Neural cell (in vitro differentiated cells): ENCODE results near the gene IRS1. TPM values are rescaled to one million over a fixed set of nuclear protein-coding genes. Genes with fewer than 3 reads are reported as not detected.
A peak's percentile ranks its signal among the peaks of the same experiment; 100 is the strongest.

Experiments
- H2AFZ ChIP-seq: fragments of 200-600, 300-800 bp; sonication (generic), shearing (Covaris generic); 2 replicates; pipeline ENCODE4 v1.6.0; 2014; ENCODE audit warnings: low read depth, mild to moderate bottlenecking, antibody characterized with exemption, low read length, moderate library complexity
- H3F3A ChIP-seq: fragments of 200-600 bp; shearing (Covaris generic); 2 replicates; pipeline ENCODE4 v1.6.1; 2016; ENCODE audit warnings: mild to moderate bottlenecking, moderate library complexity, mixed read lengths, antibody characterized with exemption, low read length; ENCODE audit not compliant: insufficient read depth, poor library complexity, severe bottlenecking
- H3K27ac ChIP-seq: fragments of 200-600, 300-800 bp; sonication (generic), shearing (Covaris generic); 2 replicates; pipeline ENCODE4 v1.5.1; 2014; ENCODE audit warnings: mild to moderate bottlenecking, low read length, moderate library complexity
- H3K27me3 ChIP-seq: fragments of 300-800, 200-600 bp; sonication (generic), shearing (Covaris generic); 2 replicates; pipeline ENCODE4 v1.6.0; 2014; ENCODE audit warnings: mild to moderate bottlenecking, low read depth, low read length, moderate library complexity; ENCODE audit not compliant: insufficient read depth
- H3K36me3 ChIP-seq: fragments of 300-800, 200-600 bp; sonication (generic), shearing (Covaris generic); 2 replicates; pipeline ENCODE4 v1.5.1; 2014; ENCODE audit warnings: mild to moderate bottlenecking, antibody characterized with exemption, low read length, moderate library complexity; ENCODE audit not compliant: insufficient read depth
- H3K4me2 ChIP-seq: fragments of 300-800, 200-600 bp; sonication (generic), shearing (Covaris generic); 2 replicates; pipeline ENCODE4 v1.6.0; 2014; ENCODE audit warnings: mild to moderate bottlenecking, low read length
- H3K4me3 ChIP-seq: fragments of 300-800, 200-600 bp; sonication (generic), shearing (Covaris generic); 2 replicates; pipeline ENCODE4 v1.5.1; 2014; ENCODE audit warnings: mild to moderate bottlenecking, low read length, moderate library complexity
- H3K79me2 ChIP-seq: fragments of 200-600 bp; shearing (Covaris generic); replicated peaks from 2 replicates; pipeline ENCODE4 v1.6.0; 2014; ENCODE audit warnings: mild to moderate bottlenecking, low read length, moderate library complexity; ENCODE audit not compliant: insufficient read depth
- H3K9ac ChIP-seq: fragments of 300-800, 200-600 bp; sonication (generic), shearing (Covaris generic); 2 replicates; pipeline ENCODE4 v1.6.1; 2016; ENCODE audit warnings: mild to moderate bottlenecking, low read length, mixed read lengths
- H3K9me2 ChIP-seq: fragments of 200-600 bp; shearing (Covaris generic); 2 replicates; pipeline ENCODE4 v1.6.1; 2016; ENCODE audit warnings: mild to moderate bottlenecking, low read length, mixed read lengths; ENCODE audit not compliant: insufficient read depth
- H3K9me3 ChIP-seq: fragments of 200-600, 300-800 bp; sonication (generic), shearing (Covaris generic); 2 replicates; pipeline ENCODE4 v1.6.1; 2016; ENCODE audit warnings: mild to moderate bottlenecking, mixed run types, low read length, moderate library complexity, mixed read lengths
- H4K20me1 ChIP-seq: fragments of 200-600 bp; shearing (Covaris generic); 2 replicates; pipeline ENCODE4 v1.6.1; 2016; ENCODE audit warnings: mild to moderate bottlenecking, mixed run types; ENCODE audit not compliant: insufficient read depth
- EP300 ChIP-seq: fragments of 450-650 bp; conservative IDR thresholded peaks from 2 replicates; pipeline ENCODE4 v1.6.1; 2014; ENCODE audit warnings: antibody characterized with exemption, mild to moderate bottlenecking, moderate library complexity; ENCODE audit not compliant: poor library complexity, severe bottlenecking
- EZH2 ChIP-seq: fragments of 200-600, 300-800 bp; shearing (Covaris generic), sonication (generic); IDR thresholded peaks from 2 replicates; pipeline ENCODE4 v1.6.1; 2014; ENCODE audit warnings: antibody characterized with exemption, low read length, borderline replicate concordance, mild to moderate bottlenecking; ENCODE audit not compliant: insufficient read depth, poor library complexity, severe bottlenecking
- MXI1 ChIP-seq: fragments of 450-650 bp; conservative IDR thresholded peaks from 2 replicates; pipeline ENCODE4 v1.6.1; 2014; ENCODE audit warnings: antibody characterized with exemption, mild to moderate bottlenecking; ENCODE audit not compliant: poor library complexity, severe bottlenecking
- POLR2AphosphoS5 ChIP-seq: IDR thresholded peaks from 2 replicates; pipeline ENCODE4 v1.6.1; 2012
- RAD21 ChIP-seq: fragments of 450-650 bp; conservative IDR thresholded peaks from 2 replicates; pipeline ENCODE4 v1.6.1; 2014; ENCODE audit warnings: antibody characterized with exemption, mild to moderate bottlenecking, moderate library complexity
- SMC3 ChIP-seq: fragments of 450-650 bp; conservative IDR thresholded peaks from 2 replicates; pipeline ENCODE4 v1.6.1; 2014; ENCODE audit warnings: antibody characterized with exemption, mild to moderate bottlenecking, moderate library complexity; ENCODE audit not compliant: poor library complexity
- TAF1 ChIP-seq: IDR thresholded peaks from 2 replicates; pipeline ENCODE4 v1.6.1; 2012; ENCODE audit warnings: low read depth
- polyA plus RNA-seq: library from polyadenylated mRNA; depleted of rRNA; stranded (reverse); fragments of >200 nt; gene quantifications from 2 replicates; pipeline ENCODE4 v1.2.3, GENCODE V29; 2014
- TF ChIP-seq, protein P1 (sequence below): fragments of 450-650 bp; IDR thresholded peaks from 2 replicates; pipeline ENCODE4 v1.5.1; 2014; ENCODE audit warnings: antibody characterized with exemption, mild to moderate bottlenecking, moderate library complexity; ENCODE audit not compliant: poor library complexity, severe bottlenecking
- TF ChIP-seq, protein P2 (sequence below): IDR thresholded peaks from 2 replicates; pipeline ENCODE4 v1.6.1; 2012; ENCODE audit warnings: borderline replicate concordance

IRS1 gene
- polyA plus RNA-seq, 1 donor from 2014 or later, result 7.2 TPM

DNA sequence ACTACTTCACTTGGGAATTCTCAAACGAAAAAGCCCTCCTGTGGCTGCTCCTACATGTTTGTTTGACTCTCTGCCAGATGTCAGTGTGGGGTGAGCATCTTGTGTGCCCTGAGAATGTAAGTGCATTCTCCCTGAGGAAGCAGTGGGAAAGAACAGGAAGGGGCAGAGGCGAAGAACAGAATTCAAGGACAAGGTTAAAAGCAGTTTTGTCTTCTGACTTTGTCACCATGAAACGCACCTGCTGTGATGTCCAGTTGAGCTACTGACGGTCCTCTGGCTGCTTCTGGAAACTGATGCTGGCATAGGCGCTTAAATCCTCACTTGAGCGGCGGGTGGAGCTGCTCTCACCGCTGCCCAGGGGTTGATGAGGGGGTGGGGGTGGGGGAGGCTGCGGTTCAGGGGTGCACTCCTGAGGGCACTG lies 4.9 kb downstream of the IRS1 start:
- Histone ChIP-seq H3K79me2 (peaks cover 88% of the 10 kb centered on the region), H3K4me2 (peak overlapping the region; percentile 96), H2AFZ (no peak overlapping the region), H3K9me2 (no peaks in the 10 kb centered on the region), H3K9ac (peak overlapping the region; percentile 75), H3F3A (peaks cover 3% of the 10 kb centered on the region), H3K27ac (no peak overlapping the region), H3K9me3 (peaks cover 2% of the 10 kb centered on the region), H3K4me3 (peak overlapping the region; percentile 97), H3K27me3 (no peaks in the 10 kb centered on the region), H4K20me1 (no peaks in the 10 kb centered on the region), H3K36me3 (peaks cover 12% of the 10 kb centered on the region)
- no peak for TF ChIP-seq TAF1
- TF ChIP-seq EP300, result no peak
- TF ChIP-seq MXI1, result no peak
- TF ChIP-seq, protein P1, sequence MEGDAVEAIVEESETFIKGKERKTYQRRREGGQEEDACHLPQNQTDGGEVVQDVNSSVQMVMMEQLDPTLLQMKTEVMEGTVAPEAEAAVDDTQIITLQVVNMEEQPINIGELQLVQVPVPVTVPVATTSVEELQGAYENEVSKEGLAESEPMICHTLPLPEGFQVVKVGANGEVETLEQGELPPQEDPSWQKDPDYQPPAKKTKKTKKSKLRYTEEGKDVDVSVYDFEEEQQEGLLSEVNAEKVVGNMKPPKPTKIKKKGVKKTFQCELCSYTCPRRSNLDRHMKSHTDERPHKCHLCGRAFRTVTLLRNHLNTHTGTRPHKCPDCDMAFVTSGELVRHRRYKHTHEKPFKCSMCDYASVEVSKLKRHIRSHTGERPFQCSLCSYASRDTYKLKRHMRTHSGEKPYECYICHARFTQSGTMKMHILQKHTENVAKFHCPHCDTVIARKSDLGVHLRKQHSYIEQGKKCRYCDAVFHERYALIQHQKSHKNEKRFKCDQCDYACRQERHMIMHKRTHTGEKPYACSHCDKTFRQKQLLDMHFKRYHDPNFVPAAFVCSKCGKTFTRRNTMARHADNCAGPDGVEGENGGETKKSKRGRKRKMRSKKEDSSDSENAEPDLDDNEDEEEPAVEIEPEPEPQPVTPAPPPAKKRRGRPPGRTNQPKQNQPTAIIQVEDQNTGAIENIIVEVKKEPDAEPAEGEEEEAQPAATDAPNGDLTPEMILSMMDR, result no peak
- no peak for TF ChIP-seq EZH2

DNA sequence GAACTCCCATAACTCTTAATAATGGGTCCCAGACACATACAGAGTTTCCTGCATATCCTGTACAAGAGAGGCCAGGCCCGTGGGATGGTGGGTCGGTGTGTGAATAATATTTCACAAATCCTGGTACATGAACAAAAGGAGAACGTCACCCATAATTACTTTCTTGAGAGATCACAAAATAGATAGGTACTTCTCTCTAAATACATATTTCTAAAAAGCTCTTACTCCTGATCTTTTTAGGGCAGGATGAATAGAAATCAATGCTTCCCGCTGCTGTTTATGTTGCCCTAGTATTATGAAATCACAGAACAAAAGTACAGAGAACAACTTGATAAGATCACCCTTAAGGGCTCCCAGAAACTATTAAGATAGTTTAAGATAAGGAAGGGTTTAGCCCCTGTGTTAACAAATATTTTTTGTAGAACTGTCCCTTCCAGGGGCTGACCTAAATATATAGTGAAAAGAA lies 5.4 kb downstream of the IRS1 start:
- Histone ChIP-seq H3K27ac (no peak overlapping the region), H3K9ac (peak overlapping the region; percentile 75), H3K4me3 (peak overlapping the region; percentile 97)

DNA sequence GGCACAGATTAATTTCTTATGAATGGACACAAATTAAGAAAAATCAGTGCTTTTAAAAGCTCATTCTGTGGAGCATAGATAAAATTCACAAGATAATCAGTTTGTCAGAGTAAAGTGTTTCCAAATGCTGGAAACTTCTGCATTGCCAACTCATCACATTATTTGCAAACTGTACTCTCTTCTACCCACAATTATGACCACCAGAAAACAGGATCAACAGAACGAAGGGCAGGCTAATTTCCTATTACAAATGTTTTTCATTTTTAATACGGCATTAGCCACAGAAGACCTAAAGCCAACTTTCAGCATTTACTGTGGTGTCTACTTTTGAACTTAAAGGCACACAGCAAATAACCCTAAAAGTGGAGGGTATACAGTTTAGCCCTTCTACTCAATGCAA lies 6.0 kb downstream of the IRS1 start:
- Histone ChIP-seq H3F3A (peaks cover 3% of the 10 kb centered on the region), H4K20me1 (no peaks in the 10 kb centered on the region), H3K27ac (no peak overlapping the region), H3K9me2 (no peaks in the 10 kb centered on the region), H3K27me3 (no peaks in the 10 kb centered on the region), H3K36me3 (peaks cover 12% of the 10 kb centered on the region), H3K4me3 (peak overlapping the region; percentile 97), H3K4me2 (peak overlapping the region; percentile 96), H3K9me3 (peaks cover 2% of the 10 kb centered on the region), H3K9ac (peak overlapping the region; percentile 75), H3K79me2 (peaks cover 93% of the 10 kb centered on the region), H2AFZ (no peak overlapping the region)
- TF ChIP-seq EZH2, result no peak
- no peak for TF ChIP-seq TAF1
- no peak for TF ChIP-seq MXI1
- TF ChIP-seq, protein P2, sequence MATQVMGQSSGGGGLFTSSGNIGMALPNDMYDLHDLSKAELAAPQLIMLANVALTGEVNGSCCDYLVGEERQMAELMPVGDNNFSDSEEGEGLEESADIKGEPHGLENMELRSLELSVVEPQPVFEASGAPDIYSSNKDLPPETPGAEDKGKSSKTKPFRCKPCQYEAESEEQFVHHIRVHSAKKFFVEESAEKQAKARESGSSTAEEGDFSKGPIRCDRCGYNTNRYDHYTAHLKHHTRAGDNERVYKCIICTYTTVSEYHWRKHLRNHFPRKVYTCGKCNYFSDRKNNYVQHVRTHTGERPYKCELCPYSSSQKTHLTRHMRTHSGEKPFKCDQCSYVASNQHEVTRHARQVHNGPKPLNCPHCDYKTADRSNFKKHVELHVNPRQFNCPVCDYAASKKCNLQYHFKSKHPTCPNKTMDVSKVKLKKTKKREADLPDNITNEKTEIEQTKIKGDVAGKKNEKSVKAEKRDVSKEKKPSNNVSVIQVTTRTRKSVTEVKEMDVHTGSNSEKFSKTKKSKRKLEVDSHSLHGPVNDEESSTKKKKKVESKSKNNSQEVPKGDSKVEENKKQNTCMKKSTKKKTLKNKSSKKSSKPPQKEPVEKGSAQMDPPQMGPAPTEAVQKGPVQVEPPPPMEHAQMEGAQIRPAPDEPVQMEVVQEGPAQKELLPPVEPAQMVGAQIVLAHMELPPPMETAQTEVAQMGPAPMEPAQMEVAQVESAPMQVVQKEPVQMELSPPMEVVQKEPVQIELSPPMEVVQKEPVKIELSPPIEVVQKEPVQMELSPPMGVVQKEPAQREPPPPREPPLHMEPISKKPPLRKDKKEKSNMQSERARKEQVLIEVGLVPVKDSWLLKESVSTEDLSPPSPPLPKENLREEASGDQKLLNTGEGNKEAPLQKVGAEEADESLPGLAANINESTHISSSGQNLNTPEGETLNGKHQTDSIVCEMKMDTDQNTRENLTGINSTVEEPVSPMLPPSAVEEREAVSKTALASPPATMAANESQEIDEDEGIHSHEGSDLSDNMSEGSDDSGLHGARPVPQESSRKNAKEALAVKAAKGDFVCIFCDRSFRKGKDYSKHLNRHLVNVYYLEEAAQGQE, result no peak
- TF ChIP-seq RAD21, result no peak
- no peak for TF ChIP-seq EP300
- no peak for TF ChIP-seq SMC3
- TF ChIP-seq, protein P1, result no peak

More for the DNA sequence above, 5.4 kb downstream of the IRS1 start:
- TF ChIP-seq, protein P1, result no peak
- TF ChIP-seq EZH2, result no peak
- TF ChIP-seq MXI1, result no peak
- TF ChIP-seq SMC3, result no peak
- TF ChIP-seq POLR2AphosphoS5, result no peak
- no peak for TF ChIP-seq EP300
- TF ChIP-seq TAF1, result no peak
- H2AFZ ChIP-seq, result no peak overlapping the region
- peaks cover 93% of the 10 kb centered on the region for H3K79me2 ChIP-seq
- H4K20me1 ChIP-seq, result no peaks in the 10 kb centered on the region
- H3K9me2 ChIP-seq, result no peaks in the 10 kb centered on the region
- H3K27me3 ChIP-seq, result no peaks in the 10 kb centered on the region
- peaks cover 3% of the 10 kb centered on the region for H3F3A ChIP-seq
- H3K9me3 ChIP-seq, result peaks cover 2% of the 10 kb centered on the region
- H3K4me2 ChIP-seq, result peak overlapping the region; percentile 96
- H3K36me3 ChIP-seq, result peaks cover 12% of the 10 kb centered on the region
